Activated CD4-positive, alpha-beta T cell treated with anti-CD3 and anti-CD28 coated beads, Interleukin-2, amount 50 U/mL, for 1 hour (primary cell): ENCODE measurements around the gene FMO4.
"Not testable (repeated sequence)": the region's sequence is repeated elsewhere in the genome, so short reads cannot be mapped to it uniquely, and the experiment has no call there.

Source experiments
- DNase-seq: peaks from one replicate; pipeline ENCODE4 v3.0.0-alpha.2; 2020

Gene FMO4

DNA sequence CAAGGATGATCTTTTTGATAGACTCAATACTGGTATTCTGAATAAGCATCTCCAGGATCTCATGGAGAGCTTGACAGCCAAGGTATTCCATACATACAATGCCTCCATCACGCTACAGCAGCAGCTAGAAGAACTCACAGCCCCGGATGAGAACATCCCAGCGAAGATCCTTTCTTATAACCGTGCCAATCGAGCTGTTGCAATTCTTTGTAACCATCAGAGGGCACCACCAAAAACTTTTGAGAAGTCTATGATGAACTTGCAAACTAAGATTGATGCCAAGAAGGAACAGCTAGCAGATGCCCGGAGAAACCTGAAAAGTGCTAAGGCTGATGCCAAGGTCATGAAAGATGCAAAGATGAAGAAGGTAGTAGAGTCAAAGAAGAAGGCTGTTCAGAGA lies 25.4 kb downstream of the FMO4 start:
- DNase-seq, result not testable (repeated sequence)

DNA sequence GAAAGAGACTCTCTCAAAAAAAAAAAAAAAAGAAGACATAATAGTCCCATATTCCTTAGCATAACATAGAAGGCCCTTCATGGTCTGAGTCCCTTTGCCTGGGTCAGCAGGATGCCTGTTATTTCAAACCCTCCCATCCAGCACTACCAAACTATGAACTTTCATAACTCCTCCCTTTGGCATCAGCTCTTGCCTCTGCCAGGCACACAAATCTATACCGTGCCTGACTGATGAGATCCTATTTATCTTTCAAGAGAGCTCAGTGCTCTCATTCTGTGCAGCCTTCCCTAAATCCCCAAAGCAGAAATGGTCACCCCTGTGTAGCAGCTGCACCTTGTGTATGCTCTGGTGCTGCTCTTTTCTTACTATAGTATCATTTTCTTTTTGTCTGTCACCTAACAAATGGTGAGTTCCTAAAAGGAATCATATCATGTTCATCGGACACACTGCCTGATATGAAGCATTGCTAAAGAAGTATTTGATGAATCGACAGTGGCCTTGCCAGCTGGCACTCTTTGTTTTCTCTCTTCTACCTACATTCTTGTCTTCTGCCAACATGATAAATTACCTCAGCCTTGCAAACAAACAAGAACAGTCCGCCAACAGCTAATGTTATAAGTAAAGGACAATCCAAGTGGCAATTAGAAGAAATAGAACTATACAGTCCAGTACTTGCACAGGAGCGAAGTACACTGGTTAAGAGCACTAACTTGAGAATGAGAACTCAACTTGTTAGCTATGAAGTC lies 29.9 kb downstream of the FMO4 start:
- no peak for DNase-seq

- no peak for DNase-seq
These were observed 30.5 kb downstream of the FMO4 start for GRCh38 chr1:171344473-171344820.

GRCh38 chr1:171345536-171345935 lies 31.6 kb downstream of the FMO4 start:
- no peak for DNase-seq

DNA sequence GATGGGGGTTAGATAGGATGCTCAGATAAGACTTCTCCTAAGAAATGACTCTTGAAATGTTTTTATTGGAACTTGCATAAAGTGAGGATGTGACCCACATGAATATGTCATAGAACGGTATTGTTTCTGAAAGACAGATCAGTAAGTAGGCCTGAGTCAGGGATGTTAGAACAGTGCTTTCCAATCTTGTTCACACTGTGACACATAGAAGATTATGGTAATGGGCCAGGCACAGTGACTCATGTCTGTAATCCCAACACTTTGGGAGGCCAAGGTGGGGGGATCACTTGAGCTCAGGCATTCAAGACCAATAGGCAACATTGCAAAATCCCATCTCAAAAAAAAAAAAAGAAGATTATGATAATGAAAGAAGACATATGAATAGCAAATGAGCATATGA lies 32.9 kb downstream of the FMO4 start:
- DNase-seq, result no peak

- DNase-seq, result no peak
These were observed 36.6 kb downstream of the FMO4 start for GRCh38 chr1:171350594-171350993.

- DNase-seq, result no peak
These were observed 38.0 kb downstream of the FMO4 start for GRCh38 chr1:171351961-171352360.

- no peak for DNase-seq
These were observed 38.6 kb downstream of the FMO4 start for GRCh38 chr1:171352554-171352953.

- no peak for DNase-seq
These were observed 41.7 kb downstream of the FMO4 start for GRCh38 chr1:171355727-171356126.

- no peak for DNase-seq
These were observed 43.2 kb downstream of the FMO4 start for GRCh38 chr1:171357179-171357578.

DNA sequence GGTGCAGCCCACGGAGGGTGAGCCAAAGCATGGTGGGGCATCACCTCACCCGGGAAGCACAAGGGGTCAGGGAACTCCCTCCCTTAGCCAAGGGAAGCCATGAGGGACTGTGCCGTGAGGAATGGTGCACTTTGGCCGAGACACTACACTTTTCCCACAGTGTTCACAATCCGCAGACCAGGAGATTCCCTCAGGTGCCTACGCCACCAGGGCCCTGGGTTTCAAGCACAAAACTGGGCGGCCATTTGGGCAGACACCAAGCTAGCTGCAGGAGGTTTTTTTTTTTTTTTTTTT lies 45.3 kb downstream of the FMO4 start:
- not testable (repeated sequence) for DNase-seq

DNA sequence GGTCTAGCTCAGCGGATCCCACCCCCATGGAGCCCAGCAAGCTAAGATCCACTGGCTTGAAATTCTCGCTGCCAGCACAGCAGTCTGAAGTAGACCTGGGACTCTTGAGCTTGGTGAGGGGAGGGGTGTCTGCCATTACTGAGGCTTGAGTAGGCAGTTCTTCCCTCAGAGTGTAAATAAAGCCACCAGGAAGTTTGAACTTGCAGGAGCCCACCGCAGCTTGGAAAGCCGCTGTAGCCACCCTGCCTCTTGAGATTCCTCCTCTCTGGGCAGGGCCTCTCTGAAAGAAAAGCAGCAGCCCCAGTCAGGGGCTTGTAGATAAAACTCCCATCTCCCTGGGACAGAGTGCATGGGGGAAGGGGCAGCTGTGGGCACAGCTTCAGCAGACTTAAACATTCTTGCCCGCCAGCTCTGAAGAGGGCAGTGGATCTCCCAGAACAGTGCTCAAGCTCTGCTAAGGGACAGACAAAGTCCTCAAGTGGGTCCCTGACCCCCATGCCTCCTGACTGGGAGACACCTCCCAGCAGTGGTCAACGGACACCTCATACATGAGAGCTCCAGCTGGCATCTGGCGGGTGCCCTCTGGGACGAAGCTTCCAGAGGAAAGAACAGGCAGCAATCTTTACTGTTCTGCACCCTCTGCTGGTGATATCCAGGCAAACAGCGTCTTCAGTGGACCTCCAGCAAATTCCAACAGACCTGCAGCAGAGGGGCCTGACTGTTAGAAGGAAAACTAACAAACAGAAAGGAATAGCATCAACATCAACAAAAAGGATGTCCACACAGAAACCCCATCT lies 45.9 kb downstream of the FMO4 start:
- DNase-seq, result not testable (repeated sequence)

DNA sequence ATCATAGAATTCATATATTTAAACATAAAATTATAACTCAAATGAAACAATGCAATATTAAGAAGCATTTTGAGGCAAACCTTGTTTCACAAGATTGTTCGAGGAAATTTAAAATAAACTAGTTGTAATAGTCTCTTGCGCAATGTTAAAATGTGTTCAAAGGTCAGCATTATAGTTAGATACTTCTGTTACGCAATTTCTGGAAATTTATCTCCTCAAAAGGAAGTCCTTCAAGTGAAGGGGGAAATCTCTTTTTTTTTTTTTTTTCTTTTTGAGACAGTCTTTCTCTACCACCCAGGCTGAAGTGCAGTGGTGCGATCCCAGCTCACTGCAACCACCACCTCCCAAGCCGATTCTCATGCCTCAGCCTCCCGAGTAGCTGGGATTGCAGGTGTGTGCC lies 52.1 kb downstream of the FMO4 start:
- no peak for DNase-seq

- no peak for DNase-seq
These were observed 52.8 kb downstream of the FMO4 start for GRCh38 chr1:171366816-171367215.

DNA sequence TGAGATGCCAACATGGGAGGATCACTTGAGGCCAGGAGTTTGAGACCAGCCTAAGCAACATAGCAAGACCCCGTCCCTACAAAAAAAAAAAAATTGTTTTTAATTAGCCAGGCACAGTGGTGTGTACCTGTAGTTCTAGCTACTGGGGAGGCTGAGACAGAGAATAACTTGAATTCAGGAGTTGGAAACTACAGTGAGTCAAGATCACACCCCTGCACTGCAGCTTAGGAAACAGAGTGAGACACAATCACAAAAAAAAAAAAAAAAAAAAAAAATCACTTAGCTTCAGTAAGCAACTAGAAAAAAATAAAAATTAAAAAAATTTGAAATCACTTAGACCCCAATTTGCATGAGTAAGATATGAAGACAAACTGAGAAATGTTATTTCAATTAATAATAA lies 53.5 kb downstream of the FMO4 start:
- DNase-seq, result no peak

DNA sequence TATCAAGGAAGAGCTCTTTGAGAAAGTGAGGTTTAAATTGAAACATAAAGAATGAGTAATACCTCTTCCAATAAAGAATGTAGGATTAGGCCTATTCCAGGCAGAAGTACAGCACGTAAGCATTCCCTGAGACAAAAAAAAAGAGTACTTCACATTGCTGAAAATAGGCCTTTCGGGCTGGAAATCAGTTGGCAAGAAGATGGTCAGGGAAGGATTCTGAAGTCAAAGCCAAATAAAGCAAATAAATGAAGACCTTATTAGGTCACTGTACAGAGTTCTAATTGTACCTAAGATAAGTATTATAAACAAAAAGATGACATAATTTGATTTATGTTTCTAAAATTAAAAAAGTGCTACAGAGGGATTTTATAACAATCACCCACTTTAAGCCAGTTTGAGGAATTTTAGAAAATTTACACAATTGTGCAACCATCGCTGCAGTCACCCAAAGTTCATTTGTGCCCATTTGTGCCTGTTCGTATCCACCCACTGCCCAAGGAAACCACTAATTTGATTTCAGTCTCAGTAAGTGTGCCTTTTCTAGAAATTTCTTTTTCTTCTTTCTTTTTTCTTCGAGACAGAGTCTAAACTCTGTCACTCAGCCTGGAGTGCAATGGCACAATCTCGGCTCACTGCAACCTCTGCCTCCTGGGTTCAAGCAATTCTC lies 58.6 kb downstream of the FMO4 start:
- DNase-seq, result no peak

DNA sequence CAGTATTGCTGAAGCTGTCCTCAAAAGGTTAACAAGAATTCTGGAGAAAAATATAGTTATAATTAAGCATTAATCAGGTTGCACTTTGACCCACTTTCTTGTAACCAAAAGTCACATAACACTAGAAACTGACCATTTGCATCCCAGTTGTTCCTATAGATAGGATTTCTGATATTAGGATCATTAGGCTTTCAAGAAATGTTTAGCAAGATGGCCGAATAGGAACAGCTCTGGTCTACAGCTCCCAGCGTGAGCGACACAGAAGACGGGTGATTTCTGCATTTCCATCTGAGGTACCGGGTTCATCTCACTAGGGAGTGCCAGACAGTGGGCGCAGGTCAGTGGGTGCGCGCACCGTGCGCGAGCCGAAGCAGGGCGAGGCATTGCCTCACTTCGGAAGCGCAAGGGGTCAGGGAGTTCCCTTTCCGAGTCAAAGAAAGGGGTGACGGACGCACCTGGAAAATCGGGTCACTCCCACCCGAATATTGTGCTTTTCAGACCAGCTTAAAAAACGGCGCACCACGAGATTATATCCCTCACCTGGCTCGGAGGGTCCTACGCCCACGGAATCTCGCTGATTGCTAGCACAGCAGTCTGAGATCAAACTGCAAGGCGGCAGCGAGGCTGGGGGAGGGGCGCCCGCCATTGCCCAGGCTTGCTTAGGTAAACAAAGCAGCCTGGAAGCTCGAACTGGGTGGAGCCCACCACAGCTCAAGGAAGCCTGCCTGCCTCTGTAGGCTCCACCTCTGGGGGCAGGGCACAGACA lies 59.6 kb downstream of the FMO4 start:
- DNase-seq, result not testable (repeated sequence)

DNA sequence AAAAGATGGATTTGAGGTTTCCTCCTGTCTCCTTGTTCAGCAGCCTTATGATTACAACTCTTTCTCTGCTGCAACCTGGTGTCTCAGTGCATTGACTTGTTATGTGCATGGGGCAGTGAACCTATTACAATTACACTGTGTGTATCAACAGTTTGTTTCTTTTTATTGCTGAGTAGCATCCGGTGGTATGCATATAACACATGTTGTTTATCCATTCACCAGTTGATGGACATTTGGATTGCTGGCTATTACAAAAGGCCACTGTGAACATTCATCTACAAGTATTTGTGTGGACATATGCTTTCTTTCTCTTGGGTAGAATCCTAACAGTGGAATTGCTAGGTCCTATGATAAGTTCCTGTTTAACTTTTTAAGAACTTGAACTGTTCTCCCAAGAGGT lies 65.9 kb downstream of the FMO4 start:
- DNase-seq, result no peak

DNA sequence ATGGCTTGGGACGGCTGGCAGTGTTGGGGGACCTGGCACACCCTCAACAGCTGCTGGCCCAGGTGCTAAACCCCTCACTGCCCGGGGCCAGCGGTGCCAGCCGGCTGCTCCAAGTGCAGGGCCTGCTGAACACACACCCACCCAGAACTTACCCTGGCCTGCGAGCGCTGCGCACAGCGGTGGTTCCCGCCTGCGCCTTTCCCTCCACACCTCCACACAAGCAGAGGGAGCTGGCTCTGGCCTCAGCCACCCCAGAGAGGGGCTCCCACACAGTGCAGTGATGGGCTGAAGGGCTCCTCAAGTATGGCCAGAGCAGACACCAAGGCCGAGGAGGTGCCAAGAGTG lies 67.9 kb downstream of the FMO4 start:
- DNase-seq, result no peak

DNA sequence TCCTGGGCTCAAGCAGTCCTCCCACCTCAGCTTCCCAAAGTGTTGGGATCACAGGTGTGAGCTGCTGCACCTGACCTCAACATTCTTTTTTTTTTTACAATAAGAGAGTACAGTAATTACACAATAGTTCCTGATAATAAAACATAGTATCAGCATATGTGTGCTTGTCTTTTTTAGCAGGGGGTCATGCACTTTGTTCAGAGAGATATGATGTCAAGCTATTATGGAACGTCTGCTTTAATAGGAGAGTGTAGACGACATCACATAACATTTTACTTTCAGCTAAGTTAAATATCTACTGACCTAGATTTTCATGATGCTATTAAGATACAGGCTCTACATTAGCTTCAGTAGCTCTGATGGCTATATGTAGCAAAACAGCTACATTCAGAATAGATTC lies 70.5 kb downstream of the FMO4 start:
- no peak for DNase-seq

- DNase-seq, result no peak
These were observed 75.2 kb downstream of the FMO4 start for GRCh38 chr1:171389171-171389570.

DNA sequence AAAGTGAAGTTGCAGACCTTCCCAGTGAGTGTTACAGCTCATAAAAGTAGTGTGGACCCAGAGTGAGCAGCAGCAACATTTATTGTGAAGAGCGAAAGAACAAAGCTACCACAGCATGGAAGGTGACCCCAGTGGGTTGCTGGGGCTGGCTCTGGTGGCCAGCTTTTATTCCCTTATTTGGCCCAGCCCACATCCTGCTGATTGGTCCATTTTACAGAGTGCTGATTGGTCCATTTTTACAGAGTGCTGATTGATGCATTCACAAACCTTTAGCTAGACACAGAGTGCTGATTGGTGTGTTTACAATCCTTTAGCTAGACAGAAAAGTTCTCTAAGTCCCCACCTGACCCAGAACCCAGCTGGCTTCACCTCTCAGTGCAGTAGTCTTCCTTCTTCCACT lies 76.8 kb downstream of the FMO4 start:
- DNase-seq, result not testable (repeated sequence)
